H9 (cell line): ENCODE data around the gene PERM1. TPM values are rescaled to one million over a fixed set of nuclear protein-coding genes. Genes with fewer than 3 reads are reported as not detected.

Experiments used
- DNase-seq: peaks from one replicate; pipeline ENCODE4 v3.0.0-alpha.2; 2017
- H2AFZ ChIP-seq: one replicate; pipeline ENCODE4 v1.6.1; 2013; ENCODE audit warnings: mild to moderate bottlenecking, low read length, control low read depth, moderate library complexity
- H2AK5ac ChIP-seq: 2 replicates; pipeline ENCODE4 v1.6.1; 2013; ENCODE audit warnings: low read length, control low read depth, mixed read lengths; ENCODE audit not compliant: insufficient read length
- H2BK120ac ChIP-seq: one replicate; pipeline ENCODE4 v1.6.1; 2013; ENCODE audit warnings: low read depth, mild to moderate bottlenecking, low read length, control low read depth, inconsistent platforms; ENCODE audit not compliant: poor library complexity, severe bottlenecking
- H2BK12ac ChIP-seq: 2 replicates; pipeline ENCODE4 v1.6.1; 2013; ENCODE audit warnings: low read length, control low read depth, mixed read lengths, low read depth; ENCODE audit not compliant: insufficient read length
- H2BK15ac ChIP-seq: 2 replicates; pipeline ENCODE4 v1.6.1; 2013; ENCODE audit warnings: low read depth, low read length, control low read depth
- H2BK20ac ChIP-seq: one replicate; pipeline ENCODE4 v1.6.1; 2013; ENCODE audit warnings: low read depth, mild to moderate bottlenecking, low read length, control low read depth, inconsistent platforms; ENCODE audit not compliant: poor library complexity, severe bottlenecking
- H2BK5ac ChIP-seq: 2 replicates; pipeline ENCODE4 v1.6.1; 2013; ENCODE audit warnings: low read length, control low read depth, mixed read lengths; ENCODE audit not compliant: insufficient read length
- H3K14ac ChIP-seq: 2 replicates; pipeline ENCODE4 v1.6.1; 2013; ENCODE audit warnings: low read length, control low read depth; ENCODE audit not compliant: insufficient read depth
- H3K18ac ChIP-seq: 2 replicates; pipeline ENCODE4 v1.6.1; 2013; ENCODE audit warnings: low read depth, mild to moderate bottlenecking, mixed read lengths, low read length, control low read depth; ENCODE audit not compliant: insufficient read length
- H3K23ac ChIP-seq: 2 replicates; pipeline ENCODE4 v1.6.1; 2013; ENCODE audit warnings: low read length, control low read depth, mixed read lengths, low read depth; ENCODE audit not compliant: insufficient read length
- H3K23me2 ChIP-seq: 2 replicates; pipeline ENCODE4 v1.6.1; 2013; ENCODE audit warnings: low read depth, mild to moderate bottlenecking, mixed read lengths, low read length, control low read depth; ENCODE audit not compliant: insufficient read length, poor library complexity, severe bottlenecking
- H3K27ac ChIP-seq: 2 replicates; pipeline ENCODE4 v1.5.1; 2013; ENCODE audit warnings: low read length, control low read depth, mixed read lengths, low read depth; ENCODE audit not compliant: insufficient read length
- H3K27me3 ChIP-seq: 2 replicates; pipeline ENCODE4 v1.6.1; 2013; ENCODE audit warnings: low read length, control low read depth, inconsistent platforms; ENCODE audit not compliant: insufficient read depth
- H3K4ac ChIP-seq: 2 replicates; pipeline ENCODE4 v1.6.1; 2013; ENCODE audit warnings: low read depth, mild to moderate bottlenecking, control low read depth, inconsistent platforms, low read length, moderate library complexity
- H3K4me1 ChIP-seq: 2 replicates; pipeline ENCODE4 v1.6.1; 2013; ENCODE audit warnings: low read length, control low read depth, inconsistent platforms; ENCODE audit not compliant: insufficient read depth
- H3K4me2 ChIP-seq: 2 replicates; pipeline ENCODE4 v1.6.1; 2013; ENCODE audit warnings: low read length, control low read depth, mixed read lengths; ENCODE audit not compliant: insufficient read length, insufficient read depth
- H3K56ac ChIP-seq: 2 replicates; pipeline ENCODE4 v1.6.1; 2013; ENCODE audit warnings: low read depth, mild to moderate bottlenecking, mixed read lengths, low read length, control low read depth; ENCODE audit not compliant: insufficient read length
- H3K79me1 ChIP-seq: 2 replicates; pipeline ENCODE4 v1.6.1; 2013; ENCODE audit warnings: low read depth, mild to moderate bottlenecking, moderate library complexity, low read length, control low read depth, inconsistent platforms; ENCODE audit not compliant: insufficient read depth, poor library complexity, severe bottlenecking
- H3K79me2 ChIP-seq: 2 replicates; pipeline ENCODE4 v1.6.1; 2013; ENCODE audit warnings: low read length, control low read depth, inconsistent platforms; ENCODE audit not compliant: insufficient read depth
- H3K9ac ChIP-seq: 2 replicates; pipeline ENCODE4 v1.6.1; 2013; ENCODE audit warnings: low read length, control low read depth, mixed read lengths; ENCODE audit not compliant: insufficient read length; ENCODE audit errors: extremely low read depth
- H3K9me3 ChIP-seq: one replicate; pipeline ENCODE4 v1.6.1; 2013; ENCODE audit warnings: low read depth, low read length, inconsistent platforms; ENCODE audit not compliant: control insufficient read depth
- H3T11ph ChIP-seq: one replicate; pipeline ENCODE4 v1.6.1; 2013; ENCODE audit warnings: mild to moderate bottlenecking, low read length, control low read depth, inconsistent platforms
- H4K20me1 ChIP-seq: one replicate; pipeline ENCODE4 v1.6.1; 2013; ENCODE audit not compliant: control insufficient read depth, insufficient read length, insufficient read depth
- H4K5ac ChIP-seq: 2 replicates; pipeline ENCODE4 v1.6.1; 2013; ENCODE audit warnings: low read depth, mild to moderate bottlenecking, mixed read lengths, low read length, control low read depth; ENCODE audit not compliant: insufficient read length
- H4K8ac ChIP-seq: replicated peaks from 2 replicates; pipeline ENCODE4 v1.6.1; 2013; ENCODE audit warnings: low read length, control low read depth, mixed read lengths, low read depth; ENCODE audit not compliant: insufficient read length
- H4K91ac ChIP-seq: 2 replicates; pipeline ENCODE4 v1.6.1; 2013; ENCODE audit warnings: low read depth, mild to moderate bottlenecking, moderate library complexity, mixed read lengths, low read length, control low read depth; ENCODE audit not compliant: insufficient read length
- H3K27ac Mint-ChIP-seq, 3 experiments: 2 replicates in 2 of 3; 3 replicates in 1 of 3; pipeline ENCODE4 v1.8.0; 2020 to 2021; ENCODE audit warnings: mixed read lengths in 3 of 3, mild to moderate bottlenecking in 1 of 3, moderate library complexity in 1 of 3
- H3K27me3 Mint-ChIP-seq: 2 replicates; pipeline ENCODE4 v1.8.0; 2021; ENCODE audit warnings: low read depth, mild to moderate bottlenecking, moderate library complexity, mixed read lengths
- H3K36me3 Mint-ChIP-seq, 3 experiments: 2 replicates in 2 of 3; 3 replicates in 1 of 3; pipeline ENCODE4 v1.8.0; 2020 to 2021; ENCODE audit warnings: low read depth in 3 of 3, mixed read lengths in 3 of 3; ENCODE audit not compliant: insufficient read depth in 1 of 3
- H3K4me1 Mint-ChIP-seq, 2 experiments: 2 replicates each; pipeline ENCODE4 v1.8.0; 2020; ENCODE audit warnings: mixed read lengths in 2 of 2
- H3K4me3 Mint-ChIP-seq, 2 experiments: 2 replicates in 1 of 2; 3 replicates in 1 of 2; pipeline ENCODE4 v1.8.0; 2020 to 2021; ENCODE audit warnings: mild to moderate bottlenecking in 2 of 2, mixed read lengths in 2 of 2, moderate library complexity in 1 of 2
- H3K9me3 Mint-ChIP-seq, 2 experiments: 2 replicates in 1 of 2; 3 replicates in 1 of 2; pipeline ENCODE4 v1.8.0; 2020; ENCODE audit warnings: mild to moderate bottlenecking in 2 of 2, mixed read lengths in 2 of 2, moderate library complexity in 1 of 2
- WGBS: extraction: QIAGEN DNeasy Blood & Tissue Kit; methylation state at CpG from one replicate; pipeline ENCODE4 v1.1.7; 2013; ENCODE audit warnings: missing lambda C conversion rate, low lambda C conversion rate, mixed read lengths; ENCODE audit not compliant: insufficient read length; ENCODE audit errors: extremely low coverage; 5-methylcytosine and 5-hydroxymethylcytosine counted together
- total RNA-seq: library from RNA; stranded (reverse); gene quantifications from 2 replicates; pipeline ENCODE4 v1.2.1, GENCODE V29; 2021
- TF ChIP-seq, protein P1 (sequence below): fragments of 200-600 bp; sonication (generic); conservative IDR thresholded peaks from 3 replicates; pipeline ENCODE4 v1.8.0; 2021; ENCODE audit warnings: antibody characterized with exemption, mild to moderate bottlenecking

Gene PERM1
- total RNA-seq, 1 experiment from 2014 or later, result not detected

- no peak overlapping the region for H4K5ac ChIP-seq
- H2BK5ac ChIP-seq, result no peak overlapping the region
- H3K14ac ChIP-seq, result no peak overlapping the region
- no peaks in the 10 kb centered on the region for H3K79me1 ChIP-seq
- peaks cover 45% of the 10 kb centered on the region for H3K27me3 Mint-ChIP-seq
- WGBS, result no CpG with 5 or more reads among the region's 51 CpGs
- H4K8ac ChIP-seq, result no peak overlapping the region
- peaks cover 0 to 3% of the 10 kb centered on the region in 2 experiments; a peak in 1 of 4 replicates for H3K4me1 Mint-ChIP-seq
- peaks cover 11% of the 10 kb centered on the region; the same call in 1 of the 2 replicates for H3K27me3 ChIP-seq
- H3K9me3 Mint-ChIP-seq, result peaks cover 3 to 4% of the 10 kb centered on the region in 2 experiments; a peak in 3 of 5 replicates
- peaks cover 0 to 26% (median 24%) of the 10 kb centered on the region in 3 experiments; a peak in 6 of 7 replicates for H3K36me3 Mint-ChIP-seq
- no peaks in the 10 kb centered on the region for H3K4me1 ChIP-seq
- H3K56ac ChIP-seq, result no peak overlapping the region
- no peak overlapping the region for H3K4me3 Mint-ChIP-seq
- DNase-seq, result no peak
- peak overlapping the region in 1 of 3 experiments; percentile 90; a peak in 1 of 7 replicates for H3K27ac Mint-ChIP-seq
- no peak overlapping the region for H3K27ac ChIP-seq
- TF ChIP-seq, protein P1, sequence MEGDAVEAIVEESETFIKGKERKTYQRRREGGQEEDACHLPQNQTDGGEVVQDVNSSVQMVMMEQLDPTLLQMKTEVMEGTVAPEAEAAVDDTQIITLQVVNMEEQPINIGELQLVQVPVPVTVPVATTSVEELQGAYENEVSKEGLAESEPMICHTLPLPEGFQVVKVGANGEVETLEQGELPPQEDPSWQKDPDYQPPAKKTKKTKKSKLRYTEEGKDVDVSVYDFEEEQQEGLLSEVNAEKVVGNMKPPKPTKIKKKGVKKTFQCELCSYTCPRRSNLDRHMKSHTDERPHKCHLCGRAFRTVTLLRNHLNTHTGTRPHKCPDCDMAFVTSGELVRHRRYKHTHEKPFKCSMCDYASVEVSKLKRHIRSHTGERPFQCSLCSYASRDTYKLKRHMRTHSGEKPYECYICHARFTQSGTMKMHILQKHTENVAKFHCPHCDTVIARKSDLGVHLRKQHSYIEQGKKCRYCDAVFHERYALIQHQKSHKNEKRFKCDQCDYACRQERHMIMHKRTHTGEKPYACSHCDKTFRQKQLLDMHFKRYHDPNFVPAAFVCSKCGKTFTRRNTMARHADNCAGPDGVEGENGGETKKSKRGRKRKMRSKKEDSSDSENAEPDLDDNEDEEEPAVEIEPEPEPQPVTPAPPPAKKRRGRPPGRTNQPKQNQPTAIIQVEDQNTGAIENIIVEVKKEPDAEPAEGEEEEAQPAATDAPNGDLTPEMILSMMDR, result no peak
- no peak overlapping the region for H2BK120ac ChIP-seq
- no peak overlapping the region for H3K23ac ChIP-seq
- H2BK20ac ChIP-seq, result no peak overlapping the region
- H4K20me1 ChIP-seq, result no peaks in the 10 kb centered on the region
- no peak overlapping the region for H2AFZ ChIP-seq
- H3K9ac ChIP-seq, result no peak overlapping the region
- H4K91ac ChIP-seq, result no peak overlapping the region
- no peak overlapping the region for H2BK12ac ChIP-seq
- no peaks in the 10 kb centered on the region for H3K79me2 ChIP-seq
- peaks cover 12% of the 10 kb centered on the region for H3K23me2 ChIP-seq
- H2AK5ac ChIP-seq, result no peak overlapping the region
- no peak overlapping the region for H2BK15ac ChIP-seq
- H3K4ac ChIP-seq, result no peak overlapping the region
- H3T11ph ChIP-seq, result no peak overlapping the region
- no peak overlapping the region for H3K4me2 ChIP-seq
- no peak overlapping the region for H3K18ac ChIP-seq
- H3K9me3 ChIP-seq, result no peaks in the 10 kb centered on the region
These were observed 17.0 kb downstream of the PERM1 start for GRCh38 chr1:964691-965525.
